ENCODE results near the gene NOS3. TPM values are rescaled to one million over a fixed set of nuclear protein-coding genes. Genes with fewer than 3 reads are reported as not detected.

Gene NOS3
- total RNA-seq, 2 donors from 2014 or later = 4.0 to 4.2 TPM

GRCh38 chr7:151046603-151047573 is 56.1 kb downstream of the NOS3 start:
- H3K9me3 ChIP-seq = no peaks in the 10 kb centered on the region
- H3K4me1 ChIP-seq = peaks cover 7% of the 10 kb centered on the region
- H3K27ac ChIP-seq = no peak overlapping the region
- H3K4me3 ChIP-seq = no peak overlapping the region
- no peaks in the 10 kb centered on the region for H3K27me3 ChIP-seq
- peak; percentile 31 for DNase-seq
- no peak overlapping the region for H3K9ac ChIP-seq (ENCODE audit: low read depth in 2 of 2, low read length in 2 of 2)
- H3K36me3 ChIP-seq = no peaks in the 10 kb centered on the region
- TF ChIP-seq CTCF (IDR thresholded peaks at IDR 0.05) = no peak
- intact Hi-C loops (cut with DNase I) = no loop called here

- Histone ChIP-seq H3K27me3 (no peaks in the 10 kb centered on the region), H3K27ac (no peak within 1 kb of the TSS), H3K9ac (ENCODE audit: low read depth in 2 of 2, low read length in 2 of 2) (no peak within 1 kb of the TSS), H3K4me1 (peaks cover 7% of the 10 kb centered on the region), H3K36me3 (no peaks in the 10 kb centered on the region), H3K9me3 (no peaks in the 10 kb centered on the region), H3K4me3 (no peak within 1 kb of the TSS)
- TF ChIP-seq CTCF (IDR thresholded peaks at IDR 0.05) = no peak
- no peak for DNase-seq
- intact Hi-C loops (cut with DNase I) = no loop called here
Observed at GRCh38 chr7:151047976-151048815, 57.4 kb downstream of the NOS3 start, which contains the start of gene ASIC3. ASIC3 (plus strand) TSS chr7:151048531; CDS start chr7:151048886, 355 bp downstream.

GRCh38 chr7:151048911-151049463 is 58.2 kb downstream of the NOS3 start:
- intact Hi-C loops (cut with DNase I) = no loop called here
- no peak for TF ChIP-seq CTCF (IDR thresholded peaks at IDR 0.05)
- no peak overlapping the region for H3K27ac ChIP-seq
- no peak overlapping the region for H3K4me3 ChIP-seq
- H3K36me3 ChIP-seq = no peaks in the 10 kb centered on the region
- H3K9me3 ChIP-seq = no peaks in the 10 kb centered on the region
- H3K9ac ChIP-seq (ENCODE audit: low read depth in 2 of 2, low read length in 2 of 2) = no peak overlapping the region
- no peak for DNase-seq
- no peaks in the 10 kb centered on the region for H3K27me3 ChIP-seq
- H3K4me1 ChIP-seq = peaks cover 7% of the 10 kb centered on the region

- Histone ChIP-seq H3K9ac (ENCODE audit: low read depth in 2 of 2, low read length in 2 of 2) (no peak overlapping the region), H3K36me3 (no peaks in the 10 kb centered on the region), H3K27ac (no peak overlapping the region), H3K4me3 (no peak overlapping the region), H3K9me3 (no peaks in the 10 kb centered on the region), H3K4me1 (peaks cover 7% of the 10 kb centered on the region), H3K27me3 (no peaks in the 10 kb centered on the region)
- intact Hi-C loops (cut with DNase I) = no loop called here
- peak; percentile 45 for DNase-seq
- TF ChIP-seq CTCF (IDR thresholded peaks at IDR 0.05) = no peak
Observed at GRCh38 chr7:151051108-151051507, 60.3 kb downstream of the NOS3 start.

GRCh38 chr7:151053096-151053495 is 62.3 kb downstream of the NOS3 start:
- Histone ChIP-seq H3K4me3 (no peak overlapping the region), H3K27ac (no peak overlapping the region), H3K36me3 (no peaks in the 10 kb centered on the region), H3K9me3 (no peaks in the 10 kb centered on the region), H3K27me3 (no peaks in the 10 kb centered on the region), H3K4me1 (peaks cover 14% of the 10 kb centered on the region), H3K9ac (ENCODE audit: low read depth in 2 of 2, low read length in 2 of 2) (no peak overlapping the region)
- TF ChIP-seq CTCF (IDR thresholded peaks at IDR 0.05) = no peak
- no peak for DNase-seq
- intact Hi-C loops (cut with DNase I) = no loop called here

All from colonic mucosa (tissue), 4 donors.